Type B pancreatic cell (in vitro differentiated cells): ENCODE results near the gene MLLT6. TPM values are rescaled to one million over a fixed set of nuclear protein-coding genes. Genes with fewer than 3 reads are reported as not detected.

Experiments
- DNase-seq: peaks from one replicate; pipeline ENCODE4 v3.0.0; 2021; ENCODE audit warnings: mixed read lengths; ENCODE audit not compliant: unreplicated experiment; ENCODE audit errors: extremely low spot score
- H3K27ac Mint-ChIP-seq: 2 replicates; pipeline ENCODE4 v1.8.0; 2021; ENCODE audit warnings: mild to moderate bottlenecking, mixed read lengths
- H3K27me3 Mint-ChIP-seq: 2 replicates; pipeline ENCODE4 v1.8.0; 2021; ENCODE audit warnings: mixed read lengths
- H3K36me3 Mint-ChIP-seq: 2 replicates; pipeline ENCODE4 v1.8.0; 2021; ENCODE audit warnings: mixed read lengths
- H3K4me1 Mint-ChIP-seq: one replicate; pipeline ENCODE4 v1.8.0; 2021; ENCODE audit warnings: mixed read lengths; ENCODE audit not compliant: unreplicated experiment
- H3K4me3 Mint-ChIP-seq: 2 replicates; pipeline ENCODE4 v1.8.0; 2021; ENCODE audit warnings: mild to moderate bottlenecking, mixed read lengths
- H3K9me3 Mint-ChIP-seq: 2 replicates; pipeline ENCODE4 v1.8.0; 2021; ENCODE audit warnings: mixed read lengths
- total RNA-seq: library from RNA; stranded (reverse); gene quantifications from 2 replicates; pipeline ENCODE4 v1.2.1, GENCODE V29; 2021; ENCODE audit warnings: low replicate concordance
- TF ChIP-seq, protein P1 (sequence below): fragments of 200-600 bp; sonication (generic); conservative IDR thresholded peaks from 2 replicates; pipeline ENCODE4 v1.5.0; 2021; ENCODE audit warnings: antibody characterized with exemption, mild to moderate bottlenecking

Gene MLLT6
- total RNA-seq, 1 donor from 2014 or later, result 130 TPM

DNA sequence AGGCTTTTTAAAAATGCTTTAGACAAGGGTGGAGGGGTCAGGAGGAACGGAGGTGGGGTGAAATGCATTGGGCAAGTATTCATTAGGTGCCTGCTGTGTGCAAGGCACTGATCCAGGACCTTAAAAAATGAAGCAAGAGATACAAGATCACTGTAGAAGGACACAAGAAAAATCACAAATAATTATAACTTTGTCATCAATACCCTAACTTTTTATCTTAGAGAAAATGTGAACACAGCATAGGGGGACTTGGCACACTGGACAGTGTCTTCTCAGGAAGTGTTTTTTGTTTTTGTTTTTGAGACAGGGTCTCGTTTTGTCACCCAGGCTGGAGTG is 37.3 kb upstream of the MLLT6 start:
- Mint-ChIP-seq H3K4me1 (peaks cover 20% of the 10 kb centered on the region), H3K27ac (peak overlapping the region; percentile 7), H3K4me3 (peak overlapping the region; percentile 5), H3K27me3 (peaks cover 55% of the 10 kb centered on the region), H3K36me3 (no peaks in the 10 kb centered on the region), H3K9me3 (no peaks in the 10 kb centered on the region)
- no peak for DNase-seq
- TF ChIP-seq, protein P1, sequence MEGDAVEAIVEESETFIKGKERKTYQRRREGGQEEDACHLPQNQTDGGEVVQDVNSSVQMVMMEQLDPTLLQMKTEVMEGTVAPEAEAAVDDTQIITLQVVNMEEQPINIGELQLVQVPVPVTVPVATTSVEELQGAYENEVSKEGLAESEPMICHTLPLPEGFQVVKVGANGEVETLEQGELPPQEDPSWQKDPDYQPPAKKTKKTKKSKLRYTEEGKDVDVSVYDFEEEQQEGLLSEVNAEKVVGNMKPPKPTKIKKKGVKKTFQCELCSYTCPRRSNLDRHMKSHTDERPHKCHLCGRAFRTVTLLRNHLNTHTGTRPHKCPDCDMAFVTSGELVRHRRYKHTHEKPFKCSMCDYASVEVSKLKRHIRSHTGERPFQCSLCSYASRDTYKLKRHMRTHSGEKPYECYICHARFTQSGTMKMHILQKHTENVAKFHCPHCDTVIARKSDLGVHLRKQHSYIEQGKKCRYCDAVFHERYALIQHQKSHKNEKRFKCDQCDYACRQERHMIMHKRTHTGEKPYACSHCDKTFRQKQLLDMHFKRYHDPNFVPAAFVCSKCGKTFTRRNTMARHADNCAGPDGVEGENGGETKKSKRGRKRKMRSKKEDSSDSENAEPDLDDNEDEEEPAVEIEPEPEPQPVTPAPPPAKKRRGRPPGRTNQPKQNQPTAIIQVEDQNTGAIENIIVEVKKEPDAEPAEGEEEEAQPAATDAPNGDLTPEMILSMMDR, result peak; percentile 30

DNA sequence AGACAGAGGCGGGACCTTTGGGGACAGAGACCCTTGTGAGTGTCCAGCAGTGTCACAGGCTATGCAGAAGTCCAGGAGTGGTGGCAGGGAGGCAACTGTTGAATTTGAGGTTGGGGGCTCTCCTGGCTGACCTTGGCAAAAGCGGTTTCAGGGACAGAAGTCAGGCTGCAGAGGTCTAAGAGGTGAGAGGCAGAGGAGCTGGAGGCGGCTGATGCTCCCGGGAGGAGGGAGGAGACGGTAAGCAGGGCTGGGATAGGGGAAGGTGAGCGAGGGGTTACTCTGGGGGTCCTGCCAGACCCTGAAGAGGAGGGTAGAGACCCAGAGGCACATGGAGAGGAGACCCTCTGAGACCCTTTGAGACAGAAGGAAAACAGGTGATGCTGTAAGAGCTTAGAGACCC is 35.6 kb upstream of the MLLT6 start:
- no peaks in the 10 kb centered on the region for H3K9me3 Mint-ChIP-seq
- no peak overlapping the region for H3K4me3 Mint-ChIP-seq
- H3K4me1 Mint-ChIP-seq, result peaks cover 20% of the 10 kb centered on the region
- DNase-seq, result no peak
- H3K27me3 Mint-ChIP-seq, result peaks cover 55% of the 10 kb centered on the region
- TF ChIP-seq, protein P1, result no peak
- no peaks in the 10 kb centered on the region for H3K36me3 Mint-ChIP-seq
- peak overlapping the region; percentile 50 for H3K27ac Mint-ChIP-seq

DNA sequence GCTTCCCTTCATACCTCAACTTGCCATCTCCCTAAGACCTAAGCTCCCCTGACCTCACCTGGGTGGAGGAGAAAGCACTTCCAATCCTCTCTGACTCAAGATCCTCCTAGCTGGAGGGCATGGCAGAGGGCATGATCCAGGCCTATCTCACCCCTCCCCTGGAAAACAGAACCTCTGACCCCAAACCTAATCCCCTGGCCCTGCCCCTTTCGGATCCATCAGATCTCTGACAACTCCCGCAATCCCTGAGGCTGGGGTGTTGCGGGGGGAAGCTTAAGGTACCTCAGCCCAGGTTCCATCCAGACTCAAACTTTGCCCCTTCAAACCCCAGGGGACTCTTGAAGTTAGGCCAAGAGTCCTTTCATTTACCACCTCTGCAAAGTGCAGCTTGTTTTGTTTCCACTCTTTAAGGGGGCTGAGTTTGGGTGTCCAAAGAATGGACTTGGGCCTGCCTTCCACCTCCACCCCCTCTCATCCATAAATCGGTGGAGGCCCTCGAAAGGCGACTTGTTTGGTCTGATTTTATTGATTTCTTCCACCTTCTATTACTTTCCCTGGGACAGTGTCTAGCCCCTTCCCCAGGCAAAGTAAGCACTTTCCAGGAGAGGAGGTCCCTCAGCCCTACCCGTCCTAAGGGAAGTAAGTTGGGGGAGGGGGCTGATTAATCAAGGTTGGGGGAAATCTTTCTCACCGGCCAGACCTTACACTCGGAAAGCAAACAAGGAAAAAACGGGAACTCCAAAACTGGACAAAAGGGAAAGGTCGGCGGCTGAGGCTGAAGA is 32.9 kb upstream of the MLLT6 start:
- Mint-ChIP-seq H3K4me3 (peak overlapping the region; percentile 85), H3K27me3 (peaks cover 72% of the 10 kb centered on the region), H3K4me1 (peaks cover 20% of the 10 kb centered on the region), H3K27ac (peak overlapping the region; percentile 72), H3K9me3 (no peaks in the 10 kb centered on the region), H3K36me3 (no peaks in the 10 kb centered on the region)
- TF ChIP-seq, protein P1, result no peak
- DNase-seq, result no peak

DNA sequence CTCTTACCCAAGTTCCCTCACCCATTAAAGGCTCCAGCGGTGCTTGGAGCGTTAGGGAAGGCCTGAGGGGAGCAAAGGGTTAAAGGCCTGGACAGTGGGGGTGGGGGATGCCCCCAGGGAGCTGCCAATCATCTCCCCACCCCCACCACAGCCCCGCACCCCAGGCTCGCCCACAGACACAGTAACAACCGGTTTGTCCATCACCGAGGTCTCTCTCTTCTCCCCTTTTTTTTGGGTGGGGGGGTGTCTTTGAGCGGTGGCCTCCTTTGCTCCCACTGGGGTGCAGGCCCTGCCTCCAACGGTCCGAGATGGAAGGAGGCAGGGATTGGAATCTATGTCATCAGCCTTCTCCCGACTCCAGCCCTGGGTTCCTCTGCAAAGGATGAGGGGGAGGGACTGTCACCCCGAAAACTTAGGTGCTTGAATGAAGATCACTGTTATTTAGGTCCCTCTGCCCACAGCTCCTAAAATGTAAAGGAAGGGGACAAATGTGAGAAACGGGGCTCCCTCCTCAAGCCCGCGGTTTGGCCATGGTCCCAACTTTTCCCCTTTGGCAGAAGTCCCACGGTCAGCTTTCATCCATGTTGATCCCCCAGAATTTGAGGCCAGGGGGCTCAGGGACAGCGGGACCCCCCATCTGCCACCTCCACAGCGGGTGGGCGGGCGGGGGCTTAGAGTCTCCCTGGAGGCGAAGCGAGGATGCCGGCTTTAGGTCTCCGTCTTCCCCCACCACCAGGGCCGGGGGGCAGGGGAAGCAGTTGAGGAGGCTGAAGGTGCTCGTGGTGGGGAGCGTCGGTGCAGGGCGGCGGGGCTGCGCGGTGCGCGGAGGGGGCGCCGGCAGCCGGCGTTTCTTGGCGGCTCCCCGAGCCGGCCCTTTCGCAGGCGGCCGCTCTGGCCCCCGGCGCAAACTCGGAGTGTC is 32.0 kb upstream of the MLLT6 start:
- DNase-seq, result no peak
- Mint-ChIP-seq H3K4me1 (peaks cover 14% of the 10 kb centered on the region), H3K27me3 (peaks cover 66% of the 10 kb centered on the region), H3K4me3 (peak overlapping the region; percentile 85), H3K27ac (peak overlapping the region; percentile 72), H3K9me3 (no peaks in the 10 kb centered on the region), H3K36me3 (no peaks in the 10 kb centered on the region)
- TF ChIP-seq, protein P1, result no peak

DNA sequence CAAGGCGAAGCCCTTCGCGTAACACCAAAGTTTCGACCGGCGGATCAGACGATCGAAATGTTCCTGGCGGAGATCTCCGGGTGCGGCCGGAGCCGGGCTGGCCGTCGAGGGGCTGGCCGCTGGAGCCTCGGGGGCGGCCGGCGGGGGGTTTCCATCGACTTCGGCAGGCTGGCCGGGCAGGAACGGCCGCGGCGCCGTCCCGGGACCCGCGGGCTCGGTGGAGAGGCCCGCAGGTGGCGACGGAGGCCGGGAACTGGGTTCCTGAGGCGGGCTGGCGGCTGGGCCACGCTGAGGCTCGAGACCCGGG is 31.4 kb upstream of the MLLT6 start:
- Mint-ChIP-seq H3K4me3 (no peak overlapping the region), H3K4me1 (peaks cover 14% of the 10 kb centered on the region), H3K27ac (no peak overlapping the region), H3K9me3 (no peaks in the 10 kb centered on the region), H3K27me3 (peaks cover 59% of the 10 kb centered on the region), H3K36me3 (no peaks in the 10 kb centered on the region)
- no peak for DNase-seq
- TF ChIP-seq, protein P1, result no peak
